ENCODE results near the gene PLXDC1.

DNA sequence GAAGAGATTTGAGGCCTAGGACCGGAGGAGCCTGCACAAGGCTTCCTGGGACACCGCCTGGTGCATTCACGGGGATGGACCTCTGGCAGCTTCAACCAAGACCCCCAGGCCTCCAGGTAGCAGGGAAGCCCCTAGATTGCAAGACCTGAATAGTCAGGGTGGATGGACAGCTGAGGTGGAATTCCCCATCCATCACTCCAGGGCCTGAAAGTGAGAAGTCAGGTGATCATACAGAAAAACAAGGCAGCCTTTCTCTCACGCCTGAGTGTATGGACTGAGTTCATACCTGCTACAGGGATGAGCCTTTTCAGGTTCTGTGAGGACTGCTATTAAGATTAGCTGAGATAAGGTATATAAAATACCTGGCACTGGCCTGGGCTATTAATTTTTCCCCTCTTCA is 74.2 kb downstream of the PLXDC1 start:
- TF ChIP-seq ZNF114 (CRISPR knock-in tag; IDR thresholded peaks at IDR 0.05) (no peak), POLR2AphosphoS5 (IDR thresholded peaks at IDR 0.05; ENCODE audit: low read depth) (no peak), EZH2phosphoT487 (IDR thresholded peaks at IDR 0.05; ENCODE audit: unreplicated experiment) (no peak), CREB1 (CRISPR knock-in tag; IDR thresholded peaks at IDR 0.05; ENCODE audit: low read depth) (no peak), EZH2 (IDR thresholded peaks at IDR 0.05; ENCODE audit: low read depth, unreplicated experiment) (no peak), ZNF331 (CRISPR knock-in tag; IDR thresholded peaks at IDR 0.05; ENCODE audit: low read depth) (no peak)
- TF ChIP-seq, protein P1, sequence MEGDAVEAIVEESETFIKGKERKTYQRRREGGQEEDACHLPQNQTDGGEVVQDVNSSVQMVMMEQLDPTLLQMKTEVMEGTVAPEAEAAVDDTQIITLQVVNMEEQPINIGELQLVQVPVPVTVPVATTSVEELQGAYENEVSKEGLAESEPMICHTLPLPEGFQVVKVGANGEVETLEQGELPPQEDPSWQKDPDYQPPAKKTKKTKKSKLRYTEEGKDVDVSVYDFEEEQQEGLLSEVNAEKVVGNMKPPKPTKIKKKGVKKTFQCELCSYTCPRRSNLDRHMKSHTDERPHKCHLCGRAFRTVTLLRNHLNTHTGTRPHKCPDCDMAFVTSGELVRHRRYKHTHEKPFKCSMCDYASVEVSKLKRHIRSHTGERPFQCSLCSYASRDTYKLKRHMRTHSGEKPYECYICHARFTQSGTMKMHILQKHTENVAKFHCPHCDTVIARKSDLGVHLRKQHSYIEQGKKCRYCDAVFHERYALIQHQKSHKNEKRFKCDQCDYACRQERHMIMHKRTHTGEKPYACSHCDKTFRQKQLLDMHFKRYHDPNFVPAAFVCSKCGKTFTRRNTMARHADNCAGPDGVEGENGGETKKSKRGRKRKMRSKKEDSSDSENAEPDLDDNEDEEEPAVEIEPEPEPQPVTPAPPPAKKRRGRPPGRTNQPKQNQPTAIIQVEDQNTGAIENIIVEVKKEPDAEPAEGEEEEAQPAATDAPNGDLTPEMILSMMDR (conservative IDR thresholded peaks at IDR 0.05; ENCODE audit: low read depth in 2 of 2): no peak
- TF ChIP-seq, protein P2, sequence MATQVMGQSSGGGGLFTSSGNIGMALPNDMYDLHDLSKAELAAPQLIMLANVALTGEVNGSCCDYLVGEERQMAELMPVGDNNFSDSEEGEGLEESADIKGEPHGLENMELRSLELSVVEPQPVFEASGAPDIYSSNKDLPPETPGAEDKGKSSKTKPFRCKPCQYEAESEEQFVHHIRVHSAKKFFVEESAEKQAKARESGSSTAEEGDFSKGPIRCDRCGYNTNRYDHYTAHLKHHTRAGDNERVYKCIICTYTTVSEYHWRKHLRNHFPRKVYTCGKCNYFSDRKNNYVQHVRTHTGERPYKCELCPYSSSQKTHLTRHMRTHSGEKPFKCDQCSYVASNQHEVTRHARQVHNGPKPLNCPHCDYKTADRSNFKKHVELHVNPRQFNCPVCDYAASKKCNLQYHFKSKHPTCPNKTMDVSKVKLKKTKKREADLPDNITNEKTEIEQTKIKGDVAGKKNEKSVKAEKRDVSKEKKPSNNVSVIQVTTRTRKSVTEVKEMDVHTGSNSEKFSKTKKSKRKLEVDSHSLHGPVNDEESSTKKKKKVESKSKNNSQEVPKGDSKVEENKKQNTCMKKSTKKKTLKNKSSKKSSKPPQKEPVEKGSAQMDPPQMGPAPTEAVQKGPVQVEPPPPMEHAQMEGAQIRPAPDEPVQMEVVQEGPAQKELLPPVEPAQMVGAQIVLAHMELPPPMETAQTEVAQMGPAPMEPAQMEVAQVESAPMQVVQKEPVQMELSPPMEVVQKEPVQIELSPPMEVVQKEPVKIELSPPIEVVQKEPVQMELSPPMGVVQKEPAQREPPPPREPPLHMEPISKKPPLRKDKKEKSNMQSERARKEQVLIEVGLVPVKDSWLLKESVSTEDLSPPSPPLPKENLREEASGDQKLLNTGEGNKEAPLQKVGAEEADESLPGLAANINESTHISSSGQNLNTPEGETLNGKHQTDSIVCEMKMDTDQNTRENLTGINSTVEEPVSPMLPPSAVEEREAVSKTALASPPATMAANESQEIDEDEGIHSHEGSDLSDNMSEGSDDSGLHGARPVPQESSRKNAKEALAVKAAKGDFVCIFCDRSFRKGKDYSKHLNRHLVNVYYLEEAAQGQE (IDR thresholded peaks at IDR 0.05; ENCODE audit: unreplicated experiment): no peak
